Central memory CD4-positive, alpha-beta T cell (primary cell): ENCODE results near the gene ELP1.
"Not testable (repeated sequence)": the region's sequence is repeated elsewhere in the genome, so short reads cannot be mapped to it uniquely, and the experiment has no call there.

Source experiments
- DNase-seq: peaks from one replicate; pipeline ENCODE4 v3.0.0; 2022

The ELP1 gene

DNA sequence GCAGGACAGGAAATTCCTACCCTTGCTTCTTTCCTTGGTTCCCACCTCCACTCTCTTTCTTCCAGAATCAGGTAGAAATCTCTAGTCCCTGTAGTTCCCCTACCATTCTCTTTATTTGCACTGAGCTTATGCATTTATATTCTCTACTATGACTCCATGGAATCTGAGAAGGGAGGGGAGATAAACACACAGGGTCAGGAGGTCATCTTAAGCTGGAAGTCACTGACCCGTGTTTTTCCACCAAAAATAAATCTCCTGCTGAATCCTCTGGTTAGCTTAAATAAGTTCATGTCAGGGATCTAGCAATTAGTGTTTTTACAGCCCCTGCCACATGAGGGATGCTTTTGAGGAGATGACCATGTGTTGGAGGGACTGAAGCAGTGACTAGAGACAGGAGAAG, 81.8 kb downstream of the ELP1 start:
- no peak for DNase-seq

DNA sequence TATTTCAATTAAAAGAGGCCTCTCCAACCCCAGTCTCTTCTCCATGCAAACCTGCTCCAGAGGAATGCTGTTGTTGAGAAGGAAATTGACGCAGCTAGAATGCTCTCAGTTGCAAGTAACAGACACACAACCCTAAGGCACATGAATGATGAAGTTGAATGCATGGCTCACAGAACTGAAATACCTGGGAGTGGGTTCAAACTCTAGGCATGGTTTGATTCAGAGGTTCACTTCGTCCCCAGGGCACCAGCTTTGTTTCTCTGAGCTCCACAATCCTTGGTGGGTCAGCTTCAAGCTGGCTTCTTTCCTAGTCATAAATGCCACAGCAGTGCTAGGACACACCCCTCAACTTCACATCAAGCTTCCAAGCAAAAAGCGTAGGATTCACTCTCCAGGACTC, 82.8 kb downstream of the ELP1 start:
- DNase-seq = no peak

DNA sequence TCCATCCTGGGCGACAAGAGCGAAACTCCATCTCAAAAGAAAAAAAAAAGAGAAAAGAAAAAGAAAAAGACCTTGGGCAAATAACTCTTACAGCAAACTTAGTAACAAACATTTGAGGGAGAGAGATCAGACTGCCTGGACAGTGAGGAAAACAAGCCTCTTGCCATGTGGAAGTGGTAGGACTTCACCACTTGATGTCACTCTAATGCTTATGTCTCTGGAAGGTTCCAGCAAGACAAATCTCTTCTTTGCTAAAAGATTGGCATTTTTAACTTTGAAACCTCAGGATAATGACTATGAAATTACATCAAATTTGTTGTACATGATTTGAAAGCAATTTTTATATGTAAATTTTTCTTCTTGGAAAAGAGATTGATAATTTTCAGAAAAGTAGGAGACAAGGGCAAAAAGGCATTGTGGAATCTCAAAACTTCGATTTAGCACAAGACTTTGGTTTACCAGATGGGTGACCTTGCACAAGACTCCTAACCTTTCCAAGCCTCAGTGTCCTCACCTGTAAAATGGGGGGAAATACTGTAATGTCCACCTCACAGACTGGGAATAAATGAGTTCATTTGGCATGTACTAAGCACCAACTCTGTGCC, 83.5 kb downstream of the ELP1 start:
- DNase-seq = no peak

DNA sequence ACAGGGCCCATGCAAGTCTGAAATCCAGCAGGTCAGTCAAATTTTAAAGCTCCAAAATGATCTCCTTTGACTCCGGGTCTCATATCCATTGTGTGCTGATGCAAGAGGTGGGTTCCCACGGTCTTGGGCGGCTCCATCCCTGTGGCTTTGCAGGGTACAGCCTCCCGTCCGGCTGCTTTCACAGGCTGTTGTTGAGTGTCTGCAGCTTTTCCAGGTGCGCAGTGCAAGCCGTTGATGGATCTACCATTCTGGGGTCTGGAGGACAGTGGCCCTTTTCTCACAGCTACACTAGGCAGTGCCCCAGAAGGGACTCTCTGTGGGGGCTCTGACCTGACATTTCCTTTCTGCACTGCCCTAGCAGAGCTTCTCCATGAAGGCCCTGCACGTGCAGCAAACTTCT, 85.6 kb downstream of the ELP1 start:
- DNase-seq = not testable (repeated sequence)

DNA sequence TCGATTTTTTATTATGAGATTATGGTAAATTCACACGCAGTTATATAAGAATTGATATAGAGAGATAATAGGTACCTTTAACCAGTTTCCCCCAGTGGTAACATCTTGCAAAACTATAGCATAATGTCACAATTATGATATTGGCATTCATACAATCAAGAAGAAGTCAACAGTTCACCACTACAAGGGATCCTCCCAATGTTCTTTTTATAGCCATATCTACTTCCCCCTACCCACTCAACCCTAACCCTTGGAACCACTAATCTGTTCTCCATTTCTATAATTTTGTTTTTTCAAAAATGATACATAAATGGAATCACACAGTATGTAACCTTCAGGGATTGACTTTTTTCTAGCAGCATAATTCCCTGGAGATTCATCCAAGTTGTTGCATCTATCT, 88.0 kb downstream of the ELP1 start:
- no peak for DNase-seq

DNA sequence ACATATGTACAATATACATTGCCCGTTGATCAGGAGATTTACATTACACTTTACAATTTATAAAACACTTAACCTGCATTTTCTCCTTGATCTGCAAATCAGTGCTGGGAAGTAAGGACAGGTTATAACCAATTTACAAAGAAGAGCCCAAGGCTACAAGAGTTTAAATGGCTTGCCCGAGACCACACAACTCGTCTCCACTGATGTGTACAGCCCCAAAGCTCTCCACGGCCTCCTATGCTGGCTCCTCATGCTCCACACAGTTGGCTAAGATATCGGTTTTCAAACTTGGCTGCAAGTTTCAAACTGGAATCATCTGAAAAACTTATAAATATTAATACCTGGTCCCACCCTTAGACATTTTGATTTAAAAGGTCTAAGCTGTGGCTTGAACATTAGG, 88.4 kb downstream of the ELP1 start:
- DNase-seq = no peak

DNA sequence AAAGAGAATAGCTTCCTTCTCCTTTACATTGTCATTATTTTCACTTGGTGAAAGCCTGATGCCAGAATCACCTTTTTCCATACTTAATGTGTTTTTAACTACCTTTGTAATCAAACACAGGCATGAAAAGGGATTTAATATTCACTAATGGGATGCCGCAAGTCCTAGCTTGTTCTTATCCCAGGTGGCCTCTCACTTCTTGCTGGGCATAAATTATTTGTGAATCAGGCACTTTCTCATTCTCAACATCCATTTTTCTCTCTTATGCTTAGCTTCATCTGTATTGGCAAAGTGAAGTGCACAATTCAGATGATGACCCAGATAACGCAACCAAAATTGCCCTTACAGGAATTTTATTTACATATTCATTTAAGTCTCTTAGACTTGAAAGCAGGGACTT, 89.1 kb downstream of the ELP1 start:
- no peak for DNase-seq

DNA sequence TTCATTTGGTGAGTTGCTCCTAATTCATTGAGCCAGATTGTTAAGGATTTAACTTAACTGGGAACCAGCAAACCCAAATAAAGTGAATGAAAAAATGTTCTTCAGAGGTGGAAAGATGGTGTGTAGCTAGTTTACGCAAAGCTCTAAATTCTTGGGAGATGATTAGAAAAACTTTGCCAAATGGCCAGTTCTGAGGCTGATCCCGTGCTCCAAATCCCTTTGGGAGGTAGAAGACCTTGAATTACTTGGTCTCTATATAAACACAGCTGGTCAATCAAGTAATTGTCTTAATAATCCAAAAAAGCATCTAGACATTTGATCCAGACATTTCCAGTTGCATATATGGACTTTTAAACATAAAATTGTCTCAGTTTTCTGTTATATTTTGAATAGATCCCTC, 89.5 kb downstream of the ELP1 start:
- no peak for DNase-seq

DNA sequence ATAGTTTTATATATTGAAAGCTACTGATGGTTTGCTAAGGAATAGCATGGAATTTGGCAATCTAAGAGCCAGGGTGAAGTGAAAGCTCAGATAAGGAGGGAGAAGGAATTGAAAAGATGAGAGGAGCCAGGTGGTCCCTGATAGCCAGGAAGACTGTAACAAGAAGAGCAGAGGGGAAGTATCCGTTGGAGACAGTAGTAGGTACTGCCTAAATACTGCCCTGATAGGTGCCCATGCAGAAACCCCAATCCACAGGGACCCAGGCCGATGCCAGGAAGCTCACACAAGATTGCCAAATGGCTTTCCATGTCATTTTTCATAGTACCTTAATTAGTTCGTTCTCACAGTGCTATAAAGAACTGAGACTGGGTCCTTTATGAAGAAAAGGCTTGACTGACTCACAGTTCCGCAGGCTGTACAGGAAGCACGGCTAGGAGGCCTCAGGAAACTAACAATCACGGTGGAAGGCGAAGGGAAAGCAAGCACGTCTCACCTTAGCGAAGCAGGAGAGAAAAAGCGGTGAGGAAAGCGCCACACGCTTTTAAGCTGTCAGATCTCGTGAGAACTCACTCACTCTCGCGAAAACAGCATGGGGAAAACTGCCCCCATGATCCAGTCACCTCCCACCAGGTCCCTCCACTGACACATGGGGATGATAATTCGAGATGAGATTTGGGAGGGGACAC, 91.2 kb downstream of the ELP1 start:
- DNase-seq = no peak

DNA sequence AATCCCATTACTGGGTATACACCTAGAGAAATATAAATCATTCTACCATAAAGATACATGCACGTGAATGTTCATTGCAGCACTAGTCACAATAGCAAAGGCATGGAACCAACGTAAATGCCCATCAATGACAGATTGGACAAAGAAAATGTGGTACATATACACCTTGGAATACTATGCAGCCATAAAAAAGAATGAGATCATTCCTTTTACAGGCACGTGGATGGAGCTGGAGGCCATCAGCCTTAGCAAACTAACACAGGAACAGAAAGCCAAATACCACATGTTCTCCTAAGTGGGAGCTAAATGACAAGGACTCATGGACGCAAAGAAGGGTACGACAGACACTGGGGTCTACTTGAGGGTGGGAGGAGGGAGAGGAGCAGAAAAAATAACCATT, 94.4 kb downstream of the ELP1 start:
- not testable (repeated sequence) for DNase-seq

DNA sequence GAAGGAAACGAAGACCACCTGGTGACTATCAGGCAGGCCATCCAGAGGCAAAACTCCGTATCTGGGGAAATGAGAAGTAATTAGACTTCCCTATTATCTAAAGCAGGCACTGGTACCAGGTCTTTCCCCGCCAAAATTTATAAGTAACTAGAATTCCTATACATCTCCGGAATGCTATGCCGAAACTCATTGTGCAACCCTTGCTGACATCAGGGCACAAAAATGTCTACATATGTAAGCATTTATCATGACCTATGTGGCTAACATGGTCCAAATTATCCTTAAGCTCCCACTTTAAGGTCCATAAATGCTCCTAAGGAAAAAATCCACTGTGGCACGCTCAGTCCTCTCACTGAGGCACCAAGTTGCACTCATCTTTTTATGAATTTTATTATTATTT, 95.9 kb downstream of the ELP1 start:
- DNase-seq = no peak

DNA sequence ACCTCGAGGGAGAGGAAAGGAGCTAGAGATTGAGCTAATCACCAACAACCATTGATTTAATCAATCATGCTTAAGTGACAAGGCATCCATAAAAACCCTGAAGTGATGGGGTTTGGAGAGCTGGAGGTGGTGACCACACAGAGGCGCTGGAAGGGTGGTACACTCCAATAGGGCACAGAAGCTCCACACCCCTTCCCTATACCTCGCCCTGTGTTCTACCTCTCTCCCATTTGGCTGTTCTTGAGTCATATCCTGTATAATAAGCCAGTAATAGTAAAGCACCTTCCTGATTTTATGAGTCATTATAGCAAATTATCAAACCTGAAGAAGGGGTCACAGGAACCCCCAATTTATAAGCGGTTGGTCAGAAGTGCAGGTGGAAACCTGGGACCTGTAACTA, 96.4 kb downstream of the ELP1 start:
- DNase-seq = no peak

DNA sequence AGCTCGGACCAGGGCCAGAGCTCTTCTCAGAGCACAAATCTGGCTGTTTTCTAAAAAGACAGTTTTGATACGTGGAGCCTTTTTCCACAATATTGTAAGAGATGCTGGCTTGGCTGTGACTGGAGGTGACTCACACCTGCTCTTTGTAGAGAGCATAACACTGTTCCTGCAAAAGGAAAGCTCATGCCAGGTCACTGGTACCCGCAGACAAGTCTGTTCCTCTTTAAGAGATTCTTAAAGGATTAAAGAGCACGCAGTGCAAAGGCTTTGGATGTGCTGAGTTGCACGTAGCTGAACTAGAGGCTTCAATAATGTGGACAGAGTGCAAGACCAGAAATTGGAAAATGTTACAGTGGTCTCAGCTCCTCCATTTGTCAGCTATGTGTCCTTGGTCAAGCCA, 97.1 kb downstream of the ELP1 start:
- no peak for DNase-seq

DNA sequence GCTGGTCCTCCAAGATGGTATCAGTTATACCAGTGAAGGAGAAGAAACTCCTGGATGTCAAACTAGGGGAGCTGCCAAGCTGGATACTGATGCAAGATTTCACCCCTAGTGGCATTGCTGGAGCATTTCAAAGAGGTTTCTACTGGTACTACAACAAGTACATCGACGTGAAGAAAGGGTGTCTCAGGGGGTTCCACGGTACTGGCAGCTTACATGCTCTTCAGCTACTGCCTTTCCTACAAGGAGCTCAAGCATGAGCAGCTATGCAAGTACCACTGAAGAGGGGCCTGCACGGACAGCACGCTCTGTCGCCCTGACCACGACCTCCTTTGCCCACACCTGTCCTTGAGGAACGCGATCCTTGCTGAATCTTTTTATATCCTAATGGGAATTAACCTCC, 97.6 kb downstream of the ELP1 start:
- no peak for DNase-seq

DNA sequence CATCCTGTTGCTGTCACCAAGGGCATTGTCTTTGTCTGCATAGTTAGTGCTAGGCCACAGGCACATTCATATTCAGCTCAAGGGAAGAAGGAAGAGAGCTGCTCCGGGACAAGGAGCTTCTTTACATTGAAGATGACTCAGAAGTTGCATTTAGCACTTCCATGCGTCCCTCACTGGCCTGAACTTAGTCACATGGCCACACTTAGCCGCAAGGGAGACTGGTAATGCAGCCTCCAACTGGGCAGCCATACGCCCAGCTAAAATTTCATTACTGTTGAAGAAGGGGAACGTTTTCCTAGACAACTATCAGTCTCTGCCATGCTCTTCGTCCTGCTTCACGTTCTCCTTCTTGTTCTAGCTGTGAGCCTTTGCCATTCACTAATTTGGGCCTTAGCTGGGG, 98.1 kb downstream of the ELP1 start:
- no peak for DNase-seq

DNA sequence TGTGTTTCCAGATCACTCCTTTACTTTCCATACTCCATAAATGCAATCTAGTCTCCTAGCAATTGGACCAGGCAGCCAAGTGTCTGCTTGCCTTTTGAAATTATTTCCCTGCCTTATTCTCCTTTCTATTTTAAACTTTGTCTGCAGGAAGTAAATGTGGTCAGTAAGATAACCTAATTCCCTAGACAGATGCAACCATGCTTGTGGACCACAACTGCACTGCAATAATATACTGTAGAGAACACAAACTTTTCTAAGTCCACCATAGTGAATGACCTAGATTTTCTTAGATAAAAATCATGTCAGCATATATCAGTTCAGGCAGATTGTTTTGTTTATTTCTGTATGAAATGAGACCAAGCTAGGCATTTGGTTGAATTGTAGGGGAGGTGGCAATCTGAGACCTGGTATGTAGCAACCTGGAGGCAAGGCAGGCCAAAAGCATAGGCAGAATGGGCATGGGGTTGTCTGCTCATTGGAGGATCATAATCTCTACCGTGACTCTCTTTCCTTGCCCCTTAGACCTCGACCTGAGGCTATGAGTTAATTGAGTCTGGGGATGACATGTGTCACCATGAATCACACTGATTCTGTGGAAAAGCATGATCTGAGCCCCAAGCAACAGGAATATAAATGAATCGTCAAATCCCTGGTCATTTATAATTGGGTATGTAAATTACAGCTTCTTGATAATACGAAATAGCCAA, 98.8 kb downstream of the ELP1 start:
- no peak for DNase-seq

DNA sequence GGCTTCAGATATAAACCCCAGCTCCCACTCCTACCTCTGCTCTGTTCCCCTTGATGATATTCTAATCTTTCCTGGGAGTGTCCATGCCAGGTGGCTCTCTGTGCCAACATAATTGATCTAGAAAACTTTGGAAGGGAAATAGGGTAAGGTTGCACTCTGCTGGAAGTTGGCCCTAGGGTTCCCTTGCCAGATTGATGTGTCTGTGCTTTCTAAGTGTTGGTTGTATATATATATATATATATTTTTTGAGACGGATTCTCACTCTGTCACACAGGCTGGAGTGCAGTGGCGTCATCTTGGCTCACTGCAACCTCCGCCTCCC, 101.8 kb downstream of the ELP1 start:
- DNase-seq = no peak

DNA sequence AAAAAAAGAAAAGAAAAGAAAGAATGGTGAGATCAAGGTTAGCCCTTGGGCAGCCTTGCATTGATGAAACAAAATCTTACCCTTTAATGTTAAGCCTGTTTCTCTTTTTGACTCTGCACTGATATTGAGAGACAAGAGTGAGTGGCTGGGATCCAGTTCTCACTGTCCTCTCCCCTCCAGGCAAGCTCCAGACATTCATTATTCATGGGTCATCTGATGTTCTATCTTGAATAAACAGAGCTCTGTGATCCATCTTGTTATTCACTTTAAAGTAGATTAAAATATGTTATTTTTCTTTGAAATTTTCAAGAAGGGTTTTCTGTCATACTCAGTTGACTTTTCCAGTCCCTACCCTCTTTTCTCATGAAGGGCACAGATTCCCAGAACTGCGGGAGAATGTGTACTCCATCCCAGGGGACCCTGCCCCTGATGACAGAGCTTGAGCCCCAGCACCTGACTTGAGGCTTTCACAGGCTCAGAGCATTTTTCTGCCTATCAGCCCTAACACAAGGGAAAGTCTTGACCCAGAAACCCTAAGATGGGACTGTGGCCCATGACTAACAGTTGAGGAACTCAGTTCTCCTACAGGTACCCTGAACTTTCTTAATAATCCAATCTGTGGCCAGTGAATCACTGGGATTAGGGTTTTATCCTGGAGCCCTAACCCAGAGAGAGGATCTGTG, 102.3 kb downstream of the ELP1 start:
- no peak for DNase-seq

DNA sequence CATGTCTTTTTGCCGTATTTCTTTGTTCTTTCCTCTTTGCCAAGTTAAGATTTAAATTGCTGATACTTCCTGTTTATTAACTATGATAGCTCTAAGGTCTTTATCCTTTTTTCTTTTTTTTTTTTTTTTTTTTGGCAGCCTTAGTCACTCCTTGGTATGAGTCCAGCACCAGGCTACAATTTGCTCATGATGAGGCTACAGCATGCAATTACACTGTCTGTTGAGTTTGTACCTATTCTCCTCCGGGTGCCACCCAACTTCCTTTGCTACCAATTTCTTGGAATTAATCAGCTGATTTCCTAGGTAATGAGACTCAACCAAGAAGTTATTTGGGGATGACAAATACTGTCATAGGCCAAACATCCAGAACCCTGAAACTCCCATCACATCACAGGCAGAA, 103.7 kb downstream of the ELP1 start:
- DNase-seq = no peak

DNA sequence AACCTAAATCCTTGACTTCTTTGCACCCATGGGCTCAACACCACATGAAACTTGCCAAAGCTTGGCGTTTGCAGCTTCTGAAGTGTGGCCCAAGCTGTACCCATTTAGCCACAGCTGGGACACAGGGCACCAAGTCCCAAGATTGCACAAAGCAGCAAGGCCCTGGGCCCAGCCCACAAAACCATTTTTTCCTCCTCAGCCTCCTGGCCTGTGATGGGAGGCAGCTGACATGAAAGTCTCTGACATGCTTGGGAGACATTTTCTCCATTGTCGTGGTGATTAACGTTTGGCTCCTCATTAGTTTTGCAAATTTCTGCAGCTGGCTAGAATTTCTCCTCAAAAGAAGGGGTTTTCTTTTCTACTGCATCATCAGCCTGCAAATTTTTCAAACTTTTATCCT, 110.1 kb downstream of the ELP1 start:
- DNase-seq = no peak
